ENCODE measurements around the gene PSG1. TPM values are rescaled to one million over a fixed set of nuclear protein-coding genes. Genes with fewer than 3 reads are reported as not detected.

Gene PSG1
- total RNA-seq = under 0.01 TPM in 2 replicates

GRCh38 chr19:42879613-42880012 lies at the start of gene PSG1:
TSS of gene PSG1 (minus strand) at chr19:42879713. CDS start at chr19:42879581, 132 bp downstream.

GRCh38 chr19:42917634-42918033 lies 38.1 kb upstream of the PSG1 start, which contains the start of gene PSG6:
TSS of gene PSG6 (minus strand) at chr19:42917894. CDS start at chr19:42917792, 102 bp downstream.

Other genes with a start within 250 kb of the PSG1 start
- gene PSG3, start 139.2 kb downstream of the PSG1 start, total RNA-seq = not detected in 2 replicates
- not detected in 2 replicates for gene PSG8, start 114.0 kb downstream of the PSG1 start, total RNA-seq
- not detected in 2 replicates for gene PSG6, start 38.2 kb upstream of the PSG1 start, total RNA-seq
- gene PSG7, start 57.5 kb upstream of the PSG1 start, total RNA-seq = not detected in 2 replicates
- gene PSG11, start 146.8 kb upstream of the PSG1 start, total RNA-seq = not detected in 2 replicates
- not detected in 2 replicates for gene PSG2, start 203.0 kb upstream of the PSG1 start, total RNA-seq

Measured in subcutaneous preadipocyte (primary cell).